NCI-H1694 (cell line): ENCODE data around the gene SDSL.

Experiments
- DNase-seq: peaks from one replicate; lab custom pipeline; 2025; lab: John Stamatoyannopoulos, UW

The SDSL gene

GRCh38 chr12:113422030-113422885 lies at the start of gene SDSL:
TSS of gene SDSL (plus strand) at chr12:113422380. CDS start at chr12:113427983, 5,603 bp downstream.
- DNase-seq = no peak

- no peak for DNase-seq
These were observed 48.7 kb upstream of the SDSL start for GRCh38 chr12:113373440-113373839.

GRCh38 chr12:113373969-113374368 lies 48.2 kb upstream of the SDSL start:
- no peak for DNase-seq

GRCh38 chr12:113374823-113375428 lies 47.3 kb upstream of the SDSL start:
- DNase-seq = no peak

- DNase-seq = no peak
These were observed 43.9 kb upstream of the SDSL start for GRCh38 chr12:113378291-113378690.

DNA sequence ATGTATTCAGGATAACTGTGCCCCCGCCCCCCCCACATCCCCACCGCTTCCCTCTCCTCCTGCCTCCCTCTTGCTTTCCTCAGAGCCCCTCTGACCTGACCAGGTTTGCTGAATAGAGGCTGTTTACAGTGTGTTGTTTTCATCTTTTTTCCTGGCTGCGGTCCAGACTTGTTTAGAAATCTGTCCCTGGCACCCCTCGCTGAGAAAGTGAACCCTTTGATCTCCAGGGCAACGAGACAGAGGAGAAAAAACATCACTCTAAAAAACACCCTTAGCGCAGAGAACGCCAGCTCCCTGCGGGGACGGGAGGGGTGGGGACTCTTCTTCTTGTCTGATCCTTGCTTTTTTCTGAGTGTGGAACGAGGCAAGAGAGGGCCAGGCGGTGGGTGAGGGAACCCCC lies 41.0 kb upstream of the SDSL start:
- DNase-seq = no peak

- DNase-seq = no peak
These were observed 40.0 kb upstream of the SDSL start for GRCh38 chr12:113382206-113382605.

GRCh38 chr12:113384778-113385177 lies 37.4 kb upstream of the SDSL start:
- DNase-seq = no peak

GRCh38 chr12:113385282-113385882 lies 36.8 kb upstream of the SDSL start:
- no peak for DNase-seq

DNA sequence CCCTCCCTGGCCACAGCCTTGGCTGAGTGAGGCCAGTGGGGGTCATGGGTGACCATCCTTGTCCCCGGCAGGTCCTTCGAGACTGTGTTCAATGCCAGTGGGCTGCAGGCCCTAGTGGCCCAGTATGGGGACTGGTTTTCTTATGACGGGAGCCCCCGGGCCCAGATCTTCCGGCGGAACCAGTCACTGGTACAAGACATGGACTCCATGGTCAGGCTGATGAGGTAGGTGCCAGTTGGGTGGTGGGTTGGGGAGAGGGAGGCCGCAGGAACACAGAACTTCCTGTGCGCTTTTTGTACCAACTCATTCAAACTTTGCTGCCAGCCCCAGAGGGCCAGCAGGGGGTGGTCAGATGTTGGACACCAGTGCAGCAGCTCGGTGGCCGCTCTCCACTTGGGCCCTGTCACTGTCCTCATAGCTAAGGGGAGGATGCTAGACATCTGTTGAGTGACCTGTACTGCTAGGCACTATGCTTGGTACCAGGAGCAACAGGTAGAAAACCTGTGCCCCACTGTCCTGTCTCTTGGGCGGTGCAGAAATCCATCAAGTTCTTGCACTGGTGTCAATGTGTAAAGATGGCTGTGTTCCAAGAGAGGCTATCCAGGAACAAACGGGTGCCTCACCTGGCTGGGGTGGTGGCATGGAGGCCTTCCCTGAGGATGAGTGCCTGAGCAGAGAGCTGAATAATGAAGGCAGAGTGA lies 35.2 kb upstream of the SDSL start:
- no peak for DNase-seq

GRCh38 chr12:113387631-113388030 lies 34.5 kb upstream of the SDSL start:
- no peak for DNase-seq

DNA sequence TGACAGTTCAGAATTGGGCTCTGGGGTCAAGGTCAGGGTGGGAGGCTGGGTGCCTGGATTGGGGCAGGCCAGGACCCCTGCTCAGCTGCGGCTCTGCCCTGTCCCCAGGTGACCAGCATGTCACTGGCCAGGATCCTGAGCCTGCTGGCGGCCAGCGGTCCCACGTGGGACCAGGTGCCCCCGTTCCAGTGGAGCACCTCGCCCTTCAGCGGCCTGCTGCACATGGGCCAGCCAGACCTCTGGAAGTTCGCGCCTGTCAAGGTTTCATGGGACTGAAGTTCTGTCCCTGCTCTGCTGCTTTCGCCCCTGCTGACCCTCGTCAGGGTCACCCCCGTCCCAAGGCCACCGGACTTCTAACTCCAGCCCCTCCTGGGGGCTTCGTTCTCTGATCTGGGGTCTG lies 33.8 kb upstream of the SDSL start:
- no peak for DNase-seq

DNA sequence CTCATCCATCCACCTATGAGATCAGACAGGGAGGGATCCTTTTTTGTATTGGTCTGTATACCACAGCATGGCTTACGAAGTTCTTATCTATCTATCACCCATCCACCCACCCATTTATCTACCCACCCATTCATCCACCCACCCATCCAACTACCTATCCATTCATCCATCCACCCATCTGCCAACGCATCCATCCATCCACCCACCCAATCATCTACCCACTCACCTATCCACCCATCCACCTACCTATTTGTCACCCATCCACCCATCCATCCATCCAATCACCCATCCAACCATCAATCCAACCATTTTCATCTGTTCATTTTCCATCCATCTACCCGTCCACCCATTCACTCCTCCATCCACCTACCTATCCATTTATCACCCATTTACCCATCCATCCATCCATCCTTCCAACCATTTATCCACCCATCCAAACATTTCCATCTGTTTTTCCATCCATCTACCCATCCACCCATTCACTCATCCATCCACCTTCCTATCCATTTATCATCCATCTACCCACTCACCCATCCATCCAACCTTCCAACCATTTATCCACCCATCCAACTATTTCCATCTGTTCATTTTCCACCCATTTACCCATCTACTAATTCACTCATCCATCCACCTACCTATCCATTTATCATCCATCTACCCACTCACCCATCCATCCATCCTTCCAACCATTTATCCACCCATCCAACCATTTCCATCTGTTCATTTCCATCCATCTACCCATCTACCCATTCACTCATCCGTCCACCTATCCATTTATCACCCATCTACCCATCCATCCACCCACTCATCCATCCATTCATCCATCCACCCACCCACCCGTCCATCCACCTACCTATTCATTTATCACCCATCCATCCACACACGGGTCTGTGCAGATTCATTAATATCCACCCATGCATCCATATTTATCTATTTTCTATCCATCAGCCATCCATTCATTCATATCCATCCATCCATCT lies 31.8 kb upstream of the SDSL start:
- DNase-seq = no peak

DNA sequence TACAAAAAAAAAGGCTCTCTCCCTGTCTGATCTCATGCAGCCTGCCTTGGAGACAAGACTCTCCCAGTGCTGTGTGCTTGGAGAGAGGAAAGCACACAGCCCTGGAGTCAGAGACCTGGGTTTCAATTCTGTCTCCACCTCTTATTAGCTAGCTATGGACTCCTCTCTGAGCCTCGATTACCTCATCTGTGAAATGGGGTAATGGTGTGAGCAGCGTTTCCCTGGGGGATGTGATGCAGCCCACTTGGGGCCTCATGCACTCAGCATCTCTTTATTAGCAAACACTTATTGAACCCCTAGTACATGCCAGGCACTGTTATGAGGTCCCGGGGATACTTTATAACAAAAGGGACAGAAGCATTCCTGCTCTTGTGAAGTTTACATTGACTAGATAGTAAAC lies 31.0 kb upstream of the SDSL start:
- DNase-seq = no peak

GRCh38 chr12:113391650-113392337 lies 30.4 kb upstream of the SDSL start:
- no peak for DNase-seq

GRCh38 chr12:113392520-113392919 lies 29.7 kb upstream of the SDSL start:
- no peak for DNase-seq

- DNase-seq = no peak
These were observed 29.1 kb upstream of the SDSL start for GRCh38 chr12:113392988-113393579.

DNA sequence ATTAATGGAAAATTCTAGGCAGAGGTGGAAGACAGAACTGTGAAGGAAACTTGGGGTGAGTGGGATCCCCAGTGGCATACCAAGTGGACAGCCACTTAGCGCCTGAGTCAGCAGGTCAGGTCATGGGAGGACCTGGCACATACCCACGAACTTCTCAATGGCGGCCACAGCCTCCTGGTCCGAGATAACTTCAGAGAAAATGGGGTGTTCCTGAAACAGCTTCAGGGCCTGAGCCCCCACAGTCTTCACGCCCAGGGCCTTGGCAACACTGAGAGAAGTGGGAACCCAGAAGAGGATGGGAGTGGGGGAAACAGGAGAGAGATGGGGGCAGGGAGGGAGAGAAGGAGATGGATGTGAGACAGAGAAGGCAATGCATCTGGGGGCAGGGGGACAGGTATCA lies 28.4 kb upstream of the SDSL start:
- DNase-seq = no peak

DNA sequence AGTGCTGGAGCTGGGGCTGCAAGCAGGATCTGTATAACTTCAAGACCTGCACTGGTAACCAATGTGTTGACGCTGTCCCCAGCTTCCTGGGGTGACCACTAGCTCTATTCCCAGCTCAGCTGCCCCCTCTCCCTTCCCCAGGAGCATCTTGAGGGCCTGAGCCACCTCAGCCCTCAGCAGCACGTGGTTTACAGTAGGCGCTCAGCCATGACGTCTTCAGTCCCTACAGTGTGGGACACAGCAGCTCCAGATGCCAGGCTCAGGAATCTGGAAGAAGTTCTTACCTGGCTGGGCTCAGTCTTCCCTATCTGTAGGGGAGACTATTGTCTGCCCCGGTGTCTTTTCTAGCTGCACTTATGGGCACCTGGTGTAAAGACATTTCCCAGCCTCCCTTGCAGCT lies 27.1 kb upstream of the SDSL start:
- DNase-seq = no peak

GRCh38 chr12:113396200-113396599 lies 26.0 kb upstream of the SDSL start:
- DNase-seq = no peak
